LNCAP (cell line): ENCODE data around the gene FGF1.

Source experiments
- TF ChIP-seq, protein P1 (sequence below): fragments of 450-650 bp; IDR thresholded peaks from 2 replicates; pipeline ENCODE4 v1.5.1; 2017; ENCODE audit warnings: mild to moderate bottlenecking

Gene FGF1

DNA sequence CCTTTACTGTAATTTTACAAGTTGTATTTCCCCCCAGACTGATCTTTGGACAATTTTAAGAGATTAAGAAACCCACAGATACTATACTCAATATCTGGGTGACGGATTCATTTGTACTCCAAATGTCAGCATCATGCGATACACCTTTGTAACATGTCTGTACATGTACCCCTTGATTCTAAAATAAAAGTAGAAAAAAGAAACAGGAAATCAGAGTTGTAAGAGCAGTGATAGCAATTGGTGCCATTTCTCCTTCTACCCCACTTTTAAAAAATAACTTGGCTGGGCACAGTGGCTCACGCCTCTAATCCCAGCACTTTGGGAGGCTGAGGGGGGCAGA is 116.9 kb downstream of the FGF1 start:
- TF ChIP-seq, protein P1, sequence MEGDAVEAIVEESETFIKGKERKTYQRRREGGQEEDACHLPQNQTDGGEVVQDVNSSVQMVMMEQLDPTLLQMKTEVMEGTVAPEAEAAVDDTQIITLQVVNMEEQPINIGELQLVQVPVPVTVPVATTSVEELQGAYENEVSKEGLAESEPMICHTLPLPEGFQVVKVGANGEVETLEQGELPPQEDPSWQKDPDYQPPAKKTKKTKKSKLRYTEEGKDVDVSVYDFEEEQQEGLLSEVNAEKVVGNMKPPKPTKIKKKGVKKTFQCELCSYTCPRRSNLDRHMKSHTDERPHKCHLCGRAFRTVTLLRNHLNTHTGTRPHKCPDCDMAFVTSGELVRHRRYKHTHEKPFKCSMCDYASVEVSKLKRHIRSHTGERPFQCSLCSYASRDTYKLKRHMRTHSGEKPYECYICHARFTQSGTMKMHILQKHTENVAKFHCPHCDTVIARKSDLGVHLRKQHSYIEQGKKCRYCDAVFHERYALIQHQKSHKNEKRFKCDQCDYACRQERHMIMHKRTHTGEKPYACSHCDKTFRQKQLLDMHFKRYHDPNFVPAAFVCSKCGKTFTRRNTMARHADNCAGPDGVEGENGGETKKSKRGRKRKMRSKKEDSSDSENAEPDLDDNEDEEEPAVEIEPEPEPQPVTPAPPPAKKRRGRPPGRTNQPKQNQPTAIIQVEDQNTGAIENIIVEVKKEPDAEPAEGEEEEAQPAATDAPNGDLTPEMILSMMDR: no peak

DNA sequence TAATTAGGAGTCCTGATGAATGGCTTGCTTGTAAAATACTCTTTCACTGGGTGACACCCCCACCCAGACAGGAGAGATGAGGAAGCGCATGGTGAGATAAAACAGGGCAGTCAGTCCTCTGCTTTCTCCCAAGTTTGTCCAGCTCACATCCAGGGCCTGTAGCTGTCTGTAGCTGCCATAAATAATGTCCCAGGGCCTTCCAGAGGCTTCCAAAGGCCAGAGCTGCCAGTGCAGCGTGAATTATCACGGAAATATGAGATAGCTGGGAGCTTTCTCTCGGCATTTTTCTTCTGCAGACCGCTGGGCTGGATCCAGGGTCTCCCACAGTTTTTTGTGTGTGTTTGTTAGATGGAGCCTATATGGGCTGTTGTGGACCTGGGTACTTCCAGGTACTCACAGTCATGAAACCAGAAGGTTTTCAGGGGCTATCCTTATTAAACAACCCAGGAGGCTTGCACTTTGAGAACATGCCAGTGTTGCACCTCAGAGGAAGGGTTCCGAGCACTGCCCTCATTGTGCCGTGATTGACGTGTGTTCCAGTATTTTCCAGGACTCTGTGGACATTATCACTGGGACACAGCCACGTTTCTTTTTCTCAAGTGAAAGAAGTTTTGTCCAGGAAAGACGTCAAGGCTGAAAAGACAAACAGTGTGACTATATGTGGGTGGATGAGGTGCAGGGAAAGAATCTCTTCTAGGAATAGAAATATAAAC is 117.5 kb downstream of the FGF1 start:
- TF ChIP-seq, protein P1: no peak

DNA sequence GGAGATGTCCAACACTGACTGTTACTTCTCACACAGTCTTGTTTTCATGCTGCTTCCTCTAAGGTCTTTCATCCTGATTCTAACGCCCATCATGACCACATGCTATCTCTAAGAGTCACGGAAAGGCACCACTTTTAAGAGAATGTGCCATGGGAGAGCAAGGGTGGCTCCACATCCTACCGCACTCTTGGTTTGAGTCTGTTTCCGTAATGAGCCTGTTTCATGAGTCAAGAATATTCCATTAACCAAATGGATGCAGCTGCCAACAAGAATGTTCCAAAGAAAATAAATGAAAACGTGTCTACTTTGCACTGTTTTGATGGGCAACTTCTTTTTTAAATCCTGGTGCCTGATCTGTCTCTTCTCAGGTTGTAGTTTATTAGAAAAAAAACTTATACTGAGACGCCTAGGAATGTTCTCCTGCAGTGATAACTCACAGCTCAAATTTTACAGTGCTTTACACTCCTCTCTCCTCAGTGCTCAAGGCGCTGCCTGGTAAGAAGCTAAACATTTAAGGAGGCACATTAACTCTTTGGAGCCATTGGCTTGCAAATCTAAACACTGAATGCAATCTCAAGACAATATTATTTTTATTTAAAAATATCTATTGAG is 124.3 kb downstream of the FGF1 start:
- TF ChIP-seq, protein P1: no peak

DNA sequence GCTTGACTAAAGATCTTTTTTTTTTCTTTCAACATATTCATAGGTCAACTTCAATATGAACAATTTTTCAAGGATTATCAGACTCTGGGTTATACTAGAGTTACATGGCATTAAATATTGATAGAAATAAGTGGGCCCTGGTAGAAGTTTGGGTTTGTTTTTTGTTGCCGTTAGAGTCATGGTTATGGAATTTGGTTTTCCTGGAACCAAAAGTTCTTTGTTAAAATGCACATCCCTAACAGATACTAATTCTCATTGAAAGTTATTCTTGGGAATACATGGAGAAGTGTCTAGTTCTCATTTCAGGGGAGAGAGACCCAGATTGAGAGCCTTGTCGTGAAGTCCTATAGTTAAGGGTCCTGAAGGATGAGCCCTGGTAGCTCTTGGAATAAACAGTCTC is 124.9 kb downstream of the FGF1 start:
- TF ChIP-seq, protein P1: no peak

DNA sequence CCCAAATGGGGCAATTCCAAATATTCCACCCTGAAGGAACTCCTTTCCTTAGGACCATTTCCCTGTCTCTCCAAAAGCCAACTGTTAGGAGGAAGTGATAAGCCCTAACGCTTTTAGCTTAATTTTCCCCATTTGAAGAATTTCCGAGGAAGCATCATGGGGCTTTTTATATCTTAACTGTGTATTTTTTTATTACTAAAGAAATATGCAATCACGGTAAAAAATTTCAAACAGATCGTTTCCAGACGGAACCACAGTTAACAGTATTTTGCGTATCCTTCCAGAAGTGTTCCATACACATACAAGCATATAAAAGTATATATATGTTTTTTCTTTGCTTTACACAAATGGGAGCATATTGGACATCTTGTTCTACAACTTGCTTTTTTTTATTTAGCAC is 133.8 kb downstream of the FGF1 start:
- TF ChIP-seq, protein P1: no peak

DNA sequence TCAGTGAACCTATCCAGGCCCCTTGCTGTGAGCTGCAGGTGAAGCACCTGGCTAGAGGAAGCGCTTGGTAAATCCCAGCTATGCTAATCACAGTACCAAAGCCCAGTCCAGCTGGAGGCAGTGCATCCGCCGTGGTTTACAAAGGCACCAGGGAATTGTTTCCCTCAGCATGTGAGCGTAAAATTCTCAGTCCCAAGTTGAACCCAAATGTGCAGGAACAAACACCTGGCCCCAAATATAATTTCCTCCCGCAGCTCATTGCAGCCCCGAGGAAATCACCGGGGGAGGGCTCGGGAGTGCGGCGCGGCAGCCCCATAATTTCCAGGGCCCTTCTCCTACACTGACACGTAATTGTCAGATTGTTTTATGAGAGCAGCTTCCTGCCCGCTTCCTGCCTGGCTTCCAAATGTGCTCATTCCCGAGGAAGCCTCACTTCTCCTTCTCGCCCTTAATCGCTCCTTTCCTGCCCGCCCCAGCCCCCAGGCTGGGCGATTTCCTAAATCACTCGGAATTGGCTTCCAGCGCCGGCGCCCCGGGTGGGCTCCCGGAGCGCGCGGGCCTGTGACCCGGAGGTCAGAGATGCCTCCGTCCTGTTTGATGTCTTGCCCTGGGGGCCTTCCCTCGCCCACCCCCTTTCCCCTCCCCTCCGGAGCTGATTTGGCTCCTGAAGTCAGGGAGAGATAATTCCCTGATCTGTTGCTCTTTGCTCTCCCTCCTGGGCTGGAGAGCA is 134.4 kb downstream of the FGF1 start:
- TF ChIP-seq, protein P1: no peak

DNA sequence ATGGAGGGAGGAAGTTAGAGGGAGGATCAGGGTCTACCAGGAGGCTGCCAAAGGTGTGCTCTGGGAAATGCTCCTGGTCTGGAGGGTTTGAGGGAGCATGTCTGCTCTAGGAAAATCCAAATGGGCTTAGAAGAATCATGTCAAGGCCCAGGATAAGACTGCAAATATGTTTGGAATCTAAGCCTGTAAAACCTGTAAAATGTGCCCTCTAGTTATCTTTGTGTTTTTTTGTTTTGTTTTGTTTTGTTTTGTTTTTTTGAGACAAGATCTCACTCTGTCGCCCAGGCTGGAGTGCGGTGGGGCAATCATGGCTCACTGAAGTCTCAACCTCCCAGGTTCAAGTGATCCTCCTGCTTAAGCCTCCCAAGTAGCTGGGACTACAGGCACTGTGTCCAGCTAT is 135.4 kb downstream of the FGF1 start:
- TF ChIP-seq, protein P1: no peak
